ENCODE results near the gene HDAC4. TPM values are rescaled to one million over a fixed set of nuclear protein-coding genes. Genes with fewer than 3 reads are reported as not detected.

Gene HDAC4
- total and polyA plus RNA-seq, 2 experiments from 2014 or later = 9.3 to 10.8 TPM

DNA sequence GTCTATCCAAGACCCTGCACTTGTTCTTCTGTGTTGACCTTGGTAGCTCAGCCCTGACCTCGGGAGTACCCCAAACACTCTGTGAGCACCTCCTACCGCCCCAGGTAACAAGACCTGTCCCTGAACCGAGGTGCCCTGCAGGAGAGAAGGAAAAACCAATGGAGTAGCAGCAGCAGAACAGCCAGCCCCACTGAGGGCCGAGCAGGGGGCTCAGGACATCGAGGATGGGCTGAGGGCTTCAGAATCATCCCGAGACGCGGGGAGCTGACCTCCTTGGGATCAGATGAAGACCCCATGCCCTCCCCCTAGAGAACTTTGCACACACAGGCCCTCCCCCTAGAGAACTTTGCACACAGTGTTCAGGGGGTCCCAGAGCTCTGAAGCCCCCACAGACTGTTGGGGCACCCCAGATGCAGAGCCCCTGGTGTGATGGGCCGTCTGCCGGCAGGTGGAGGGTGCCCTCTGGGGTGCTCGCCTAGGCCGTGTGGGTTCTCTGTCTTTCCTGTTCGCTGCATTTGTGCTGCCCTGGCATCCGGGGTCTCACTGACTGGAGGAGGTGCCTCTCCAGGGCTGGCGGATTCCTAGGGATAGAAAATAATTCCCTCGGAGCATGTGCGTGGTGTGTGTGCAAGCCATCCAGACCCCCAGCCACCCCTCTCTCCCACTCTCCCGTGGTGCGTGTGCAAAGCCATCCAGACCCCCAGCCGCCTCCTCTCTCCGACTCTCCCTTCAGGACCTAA is 363.8 kb downstream of the HDAC4 start:
- Histone ChIP-seq H3K79me2 (no peaks in the 10 kb centered on the region), H3K27me3 (peaks cover 9% of the 10 kb centered on the region), H3K36me3 (replicated peaks; ENCODE audit: insufficient read depth, low read depth) (no peaks in the 10 kb centered on the region), H3K4me3 (no peak overlapping the region), H3K9me3 (ENCODE audit: low read depth) (no peaks in the 10 kb centered on the region), H3K4me2 (no peak overlapping the region), H4K20me1 (ENCODE audit: insufficient read depth, poor library complexity, severe bottlenecking) (no peaks in the 10 kb centered on the region), H3K9me2 (replicated peaks; ENCODE audit: insufficient read depth) (no peaks in the 10 kb centered on the region), H3K4me1 (ENCODE audit: insufficient read depth) (no peaks in the 10 kb centered on the region), H3K27ac (no peak overlapping the region), H2AFZ (no peak overlapping the region)
- no peak for DNase-seq (ENCODE audit: low spot score)
- TF ChIP-seq, protein P1, sequence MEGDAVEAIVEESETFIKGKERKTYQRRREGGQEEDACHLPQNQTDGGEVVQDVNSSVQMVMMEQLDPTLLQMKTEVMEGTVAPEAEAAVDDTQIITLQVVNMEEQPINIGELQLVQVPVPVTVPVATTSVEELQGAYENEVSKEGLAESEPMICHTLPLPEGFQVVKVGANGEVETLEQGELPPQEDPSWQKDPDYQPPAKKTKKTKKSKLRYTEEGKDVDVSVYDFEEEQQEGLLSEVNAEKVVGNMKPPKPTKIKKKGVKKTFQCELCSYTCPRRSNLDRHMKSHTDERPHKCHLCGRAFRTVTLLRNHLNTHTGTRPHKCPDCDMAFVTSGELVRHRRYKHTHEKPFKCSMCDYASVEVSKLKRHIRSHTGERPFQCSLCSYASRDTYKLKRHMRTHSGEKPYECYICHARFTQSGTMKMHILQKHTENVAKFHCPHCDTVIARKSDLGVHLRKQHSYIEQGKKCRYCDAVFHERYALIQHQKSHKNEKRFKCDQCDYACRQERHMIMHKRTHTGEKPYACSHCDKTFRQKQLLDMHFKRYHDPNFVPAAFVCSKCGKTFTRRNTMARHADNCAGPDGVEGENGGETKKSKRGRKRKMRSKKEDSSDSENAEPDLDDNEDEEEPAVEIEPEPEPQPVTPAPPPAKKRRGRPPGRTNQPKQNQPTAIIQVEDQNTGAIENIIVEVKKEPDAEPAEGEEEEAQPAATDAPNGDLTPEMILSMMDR (IDR thresholded peaks at IDR 0.05; ENCODE audit: poor library complexity) = no peak
- WGBS (ENCODE audit: low lambda C conversion rate, missing lambda C conversion rate) = 92% methylated on average over 19 of the region's 21 CpGs

DNA sequence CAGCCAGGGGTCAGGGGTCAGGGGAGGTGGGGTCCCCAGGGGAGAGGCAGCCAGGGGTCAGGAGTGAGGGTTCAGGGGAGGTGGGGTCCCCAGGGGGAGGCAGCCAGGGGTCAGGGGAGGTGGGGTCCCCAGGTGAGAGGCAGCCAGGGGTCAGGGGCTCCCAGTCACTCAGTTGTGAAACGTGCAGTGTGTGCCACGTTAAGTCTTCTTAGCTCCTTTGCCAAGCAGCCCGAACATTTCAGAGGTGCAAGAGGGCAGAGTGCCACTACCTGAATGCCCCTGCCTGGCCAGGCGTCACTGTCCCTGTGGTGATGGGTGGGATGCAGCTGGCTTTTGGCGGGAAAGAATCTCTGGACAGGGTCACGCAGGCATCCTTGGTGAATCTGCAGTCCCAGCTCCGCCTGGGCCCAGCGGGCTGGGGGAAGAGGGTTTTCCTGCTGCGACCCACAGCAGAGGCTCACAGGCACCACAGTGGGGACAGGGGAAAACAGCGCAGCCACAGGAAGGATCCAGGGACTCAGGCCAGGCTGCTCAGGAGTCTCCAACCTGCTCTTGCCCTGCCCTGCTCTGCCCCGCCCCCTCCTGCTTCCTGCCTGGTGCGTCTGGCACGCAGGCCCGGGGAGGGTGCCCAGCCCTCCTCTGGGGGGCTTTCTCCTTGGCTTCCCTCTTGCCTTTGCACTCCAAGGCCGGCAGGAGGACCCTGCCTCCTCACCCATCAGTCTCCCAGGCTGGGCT is 364.7 kb downstream of the HDAC4 start:
- Histone ChIP-seq H2AFZ (no peak overlapping the region), H3K27ac (no peak overlapping the region), H3K27me3 (peaks cover 14% of the 10 kb centered on the region), H4K20me1 (ENCODE audit: insufficient read depth, poor library complexity, severe bottlenecking) (no peaks in the 10 kb centered on the region), H3K4me1 (ENCODE audit: insufficient read depth) (no peaks in the 10 kb centered on the region), H3K79me2 (no peaks in the 10 kb centered on the region), H3K9me2 (replicated peaks; ENCODE audit: insufficient read depth) (no peaks in the 10 kb centered on the region), H3K36me3 (replicated peaks; ENCODE audit: insufficient read depth, low read depth) (no peaks in the 10 kb centered on the region), H3K4me2 (no peak overlapping the region), H3K9me3 (ENCODE audit: low read depth) (no peaks in the 10 kb centered on the region), H3K4me3 (no peak overlapping the region)
- DNase-seq (ENCODE audit: low spot score) = no peak
- 82% methylated on average over 14 of the region's 15 CpGs for WGBS (ENCODE audit: low lambda C conversion rate, missing lambda C conversion rate)
- TF ChIP-seq EZH2phosphoT487 (IDR thresholded peaks at IDR 0.05; ENCODE audit: low read depth, severe bottlenecking, unreplicated experiment) (no peak), EZH2 (IDR thresholded peaks at IDR 0.05; ENCODE audit: borderline replicate concordance) (no peak)
- TF ChIP-seq, protein P1 (IDR thresholded peaks at IDR 0.05; ENCODE audit: poor library complexity) = no peak

DNA sequence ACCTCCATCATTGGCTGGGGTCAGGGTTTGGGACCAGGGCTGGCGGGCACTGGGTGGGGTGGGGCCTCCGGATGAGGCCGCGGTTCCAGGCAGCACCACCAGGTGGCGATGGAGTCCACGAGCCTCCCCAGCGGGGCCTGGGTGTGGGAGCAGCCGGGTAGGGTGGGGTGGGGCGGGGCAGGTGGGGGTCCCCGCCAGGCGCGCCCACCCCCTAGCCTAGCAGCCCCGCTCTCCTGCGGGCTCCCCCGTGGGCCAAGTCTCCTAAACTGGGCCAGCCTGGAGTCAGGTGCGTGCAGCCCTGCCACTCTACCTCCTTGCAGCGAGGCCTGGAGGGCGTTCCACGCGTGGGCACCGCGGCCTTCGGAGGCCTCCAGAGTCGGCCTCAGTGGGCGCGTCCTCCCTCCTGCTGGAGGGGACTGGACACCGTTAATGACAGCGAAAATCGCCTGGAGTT is 365.4 kb downstream of the HDAC4 start:
- Histone ChIP-seq H3K4me1 (ENCODE audit: insufficient read depth) (no peaks in the 10 kb centered on the region), H3K27ac (no peak overlapping the region), H3K4me2 (no peak overlapping the region), H2AFZ (no peak overlapping the region), H3K27me3 (peaks cover 21% of the 10 kb centered on the region), H3K79me2 (no peaks in the 10 kb centered on the region), H3K9me2 (replicated peaks; ENCODE audit: insufficient read depth) (no peaks in the 10 kb centered on the region), H4K20me1 (ENCODE audit: insufficient read depth, poor library complexity, severe bottlenecking) (no peaks in the 10 kb centered on the region), H3K9me3 (ENCODE audit: low read depth) (no peaks in the 10 kb centered on the region), H3K4me3 (no peak overlapping the region), H3K36me3 (replicated peaks; ENCODE audit: insufficient read depth, low read depth) (no peaks in the 10 kb centered on the region)
- TF ChIP-seq EZH2phosphoT487 (IDR thresholded peaks at IDR 0.05; ENCODE audit: low read depth, severe bottlenecking, unreplicated experiment) = no peak
- TF ChIP-seq, protein P1 (IDR thresholded peaks at IDR 0.05; ENCODE audit: poor library complexity) = peak; percentile 71
- peak; percentile 55 for DNase-seq (ENCODE audit: low spot score)
- WGBS (ENCODE audit: low lambda C conversion rate, missing lambda C conversion rate) = 82% methylated on average over 15 of the region's 29 CpGs
